ENCODE results near the gene SCN9A. TPM values are rescaled to one million over a fixed set of nuclear protein-coding genes. Genes with fewer than 3 reads are reported as not detected.
A peak's percentile ranks its signal among the peaks of the same experiment; 100 is the strongest.
"Not testable (repeated sequence)": the region's sequence is repeated elsewhere in the genome, so short reads cannot be mapped to it uniquely, and the experiment has no call there.

Gene SCN9A
- total RNA-seq, 1 donor from 2014 or later: 7.8 TPM

- Histone ChIP-seq H3K36me3 (ENCODE audit: insufficient read depth, low read length) (no peaks in the 10 kb centered on the region), H3K79me2 (ENCODE audit: insufficient read depth, low read length) (no peaks in the 10 kb centered on the region), H3K9me3 (ENCODE audit: insufficient read depth, low read depth, low read length) (no peaks in the 10 kb centered on the region), H3K27me3 (ENCODE audit: insufficient read depth, low read length) (no peaks in the 10 kb centered on the region), H4K20me1 (ENCODE audit: insufficient read depth, low read length) (no peaks in the 10 kb centered on the region), H3K9ac (ENCODE audit: low read length) (no peak overlapping the region), H3K4me3 (ENCODE audit: insufficient read depth, low read depth, low read length) (no peak overlapping the region), H2AFZ (ENCODE audit: low read depth, low read length) (no peak overlapping the region), H3K4me1 (ENCODE audit: insufficient read depth, low read length) (no peaks in the 10 kb centered on the region), H3K27ac (ENCODE audit: low read depth, low read length) (no peak overlapping the region), H3K4me2 (ENCODE audit: low read length) (no peak overlapping the region)
- peak; percentile 30 for DNase-seq (ENCODE audit: low read depth)
- Mint-ChIP-seq H3K36me3 (ENCODE audit: low read depth, unreplicated experiment) (no peaks in the 10 kb centered on the region), H3K27me3 (ENCODE audit: low read depth, unreplicated experiment) (no peaks in the 10 kb centered on the region), H3K9me3 (ENCODE audit: unreplicated experiment) (no peaks in the 10 kb centered on the region), H3K4me1 (ENCODE audit: low read depth, unreplicated experiment) (no peaks in the 10 kb centered on the region), H3K4me3 (ENCODE audit: unreplicated experiment) (no peak overlapping the region), H3K27ac (ENCODE audit: unreplicated experiment) (no peak overlapping the region)
- TF ChIP-seq EZH2 (IDR thresholded peaks at IDR 0.05; ENCODE audit: insufficient read depth, low read length) (no peak), CTCF (IDR thresholded peaks at IDR 0.05; ENCODE audit: insufficient read depth, low read depth, low read length) (no peak)
- FAIRE-seq: no peak
Observed at GRCh38 chr2:166321076-166321475, 54.7 kb downstream of the SCN9A start.

- Histone ChIP-seq H2AFZ (ENCODE audit: low read depth, low read length) (peak overlapping the region; percentile 6), H3K4me2 (ENCODE audit: low read length) (peak overlapping the region; percentile 47), H3K4me3 (ENCODE audit: insufficient read depth, low read depth, low read length) (no peak overlapping the region), H3K4me1 (ENCODE audit: insufficient read depth, low read length) (peaks cover 3% of the 10 kb centered on the region), H3K27me3 (ENCODE audit: insufficient read depth, low read length) (no peaks in the 10 kb centered on the region), H3K9me3 (ENCODE audit: insufficient read depth, low read depth, low read length) (no peaks in the 10 kb centered on the region), H3K9ac (ENCODE audit: low read length) (peak overlapping the region; percentile 1), H3K79me2 (ENCODE audit: insufficient read depth, low read length) (no peaks in the 10 kb centered on the region), H4K20me1 (ENCODE audit: insufficient read depth, low read length) (no peaks in the 10 kb centered on the region), H3K27ac (ENCODE audit: low read depth, low read length) (peak overlapping the region; percentile 47), H3K36me3 (ENCODE audit: insufficient read depth, low read length) (no peaks in the 10 kb centered on the region)
- H3K4me1 Mint-ChIP-seq (ENCODE audit: low read depth, unreplicated experiment): peaks cover 7% of the 10 kb centered on the region
- no peaks in the 10 kb centered on the region for H3K9me3 Mint-ChIP-seq (ENCODE audit: unreplicated experiment)
- H3K4me3 Mint-ChIP-seq (ENCODE audit: unreplicated experiment): no peak overlapping the region
- FAIRE-seq (peak; percentile 87), DNase-seq (ENCODE audit: low read depth) (peak; percentile 87)
- H3K27me3 Mint-ChIP-seq (ENCODE audit: low read depth, unreplicated experiment): no peaks in the 10 kb centered on the region
- no peak overlapping the region for H3K27ac Mint-ChIP-seq (ENCODE audit: unreplicated experiment)
- TF ChIP-seq EZH2 (IDR thresholded peaks at IDR 0.05; ENCODE audit: insufficient read depth, low read length) (no peak), CTCF (IDR thresholded peaks at IDR 0.05; ENCODE audit: insufficient read depth, low read depth, low read length) (no peak)
- H3K36me3 Mint-ChIP-seq (ENCODE audit: low read depth, unreplicated experiment): no peaks in the 10 kb centered on the region
Observed at GRCh38 chr2:166314022-166314759, 61.6 kb downstream of the SCN9A start.

GRCh38 chr2:166312863-166313262, 62.9 kb downstream of the SCN9A start:
- not testable (repeated sequence) for H3K4me1 Mint-ChIP-seq (ENCODE audit: low read depth, unreplicated experiment); H3K9me3 Mint-ChIP-seq (ENCODE audit: unreplicated experiment); H3K27ac ChIP-seq (ENCODE audit: low read depth, low read length); H2AFZ ChIP-seq (ENCODE audit: low read depth, low read length); FAIRE-seq; H3K27me3 Mint-ChIP-seq (ENCODE audit: low read depth, unreplicated experiment); H3K9me3 ChIP-seq (ENCODE audit: insufficient read depth, low read depth, low read length); H3K27ac Mint-ChIP-seq (ENCODE audit: unreplicated experiment); H3K27me3 ChIP-seq (ENCODE audit: insufficient read depth, low read length); H3K4me2 ChIP-seq (ENCODE audit: low read length); DNase-seq (ENCODE audit: low read depth); H3K79me2 ChIP-seq (ENCODE audit: insufficient read depth, low read length); H3K36me3 Mint-ChIP-seq (ENCODE audit: low read depth, unreplicated experiment); H3K36me3 ChIP-seq (ENCODE audit: insufficient read depth, low read length); H3K4me3 ChIP-seq (ENCODE audit: insufficient read depth, low read depth, low read length); H3K4me3 Mint-ChIP-seq (ENCODE audit: unreplicated experiment); H3K9ac ChIP-seq (ENCODE audit: low read length); H4K20me1 ChIP-seq (ENCODE audit: insufficient read depth, low read length); H3K4me1 ChIP-seq (ENCODE audit: insufficient read depth, low read length)
